GM19397 (cell line): ENCODE results near the gene CHD9NB.
A peak's percentile ranks its signal among the peaks of the same experiment; 100 is the strongest.

Experiments
- ATAC-seq: cut with Tn5 transposase; IDR thresholded peaks from one replicate; pipeline ENCODE4 v1.9.1; 2021; ENCODE audit warnings: mild to moderate bottlenecking, moderate library complexity; ENCODE audit not compliant: unreplicated experiment

CHD9NB gene

DNA sequence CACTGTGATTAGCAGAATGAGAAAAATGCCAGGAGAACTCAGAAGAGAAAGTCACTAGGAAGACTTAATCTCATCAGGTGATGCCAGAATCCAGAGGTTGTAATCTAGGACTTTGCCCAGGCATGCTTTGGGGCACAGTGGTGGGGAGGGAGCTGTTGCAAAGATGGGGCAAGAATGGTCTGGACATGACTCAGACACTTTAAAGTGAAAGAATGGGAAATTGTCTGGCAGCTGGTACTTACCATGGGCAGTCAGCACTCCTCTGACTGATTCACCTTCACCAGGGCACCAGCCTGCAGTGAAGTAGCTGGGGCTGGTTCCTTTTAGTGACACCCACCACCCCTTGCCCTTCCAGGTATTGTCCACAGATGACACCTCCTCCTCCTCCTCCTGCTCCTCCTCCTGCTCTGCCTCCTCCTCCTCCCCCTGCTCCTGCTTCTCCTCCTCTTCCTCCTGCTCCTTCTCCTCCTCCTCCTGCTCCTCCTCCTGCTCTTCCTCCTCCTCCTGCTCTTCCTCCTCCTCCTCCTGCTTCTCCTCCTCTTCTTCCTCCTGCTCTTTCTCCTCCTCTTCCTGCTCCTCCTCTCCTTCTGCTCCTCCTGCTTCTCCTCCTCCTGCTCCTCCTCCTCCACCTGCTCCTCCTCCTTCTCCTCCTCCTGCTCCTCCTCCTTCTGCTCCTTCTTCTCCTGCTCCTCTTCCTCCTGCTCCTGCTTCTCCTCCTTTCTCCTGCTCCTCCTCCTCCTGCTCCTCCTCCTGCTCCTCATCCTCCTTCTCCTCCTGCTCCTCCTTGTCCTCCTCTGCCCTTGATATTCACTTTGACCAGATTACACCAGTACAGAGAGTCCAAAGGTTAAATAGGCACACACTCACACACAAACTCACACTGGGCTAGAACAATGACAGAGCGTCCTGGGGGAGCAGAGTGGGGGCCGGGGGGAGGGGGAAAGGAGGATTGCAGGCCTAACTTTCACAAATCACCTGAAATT is at the start of gene CHD9NB:
Gene CHD9NB (minus strand): TSS at position 379 of the 983 bp plus-strand sequence. CDS start 8,739 bp downstream, outside the sequence.
- ATAC-seq, result no peak

DNA sequence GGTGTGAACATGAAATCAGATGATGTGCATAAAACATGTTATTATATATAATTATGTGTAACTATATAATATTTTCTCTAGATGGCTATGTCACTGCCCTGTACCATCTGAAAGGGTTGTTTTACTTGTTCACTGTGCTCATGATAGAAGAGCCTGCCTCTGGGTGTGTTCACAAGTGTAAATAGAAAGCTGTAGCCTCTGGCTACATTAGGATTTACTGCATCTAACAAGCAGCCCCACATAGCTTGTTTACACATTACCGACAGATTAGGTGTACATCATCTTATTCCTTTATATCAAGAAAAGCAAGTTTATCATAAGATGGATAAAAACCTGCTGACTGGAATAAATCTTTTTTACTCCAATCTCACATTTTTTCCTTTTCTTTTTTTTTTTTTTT is 48.2 kb upstream of the CHD9NB start:
- no peak for ATAC-seq

DNA sequence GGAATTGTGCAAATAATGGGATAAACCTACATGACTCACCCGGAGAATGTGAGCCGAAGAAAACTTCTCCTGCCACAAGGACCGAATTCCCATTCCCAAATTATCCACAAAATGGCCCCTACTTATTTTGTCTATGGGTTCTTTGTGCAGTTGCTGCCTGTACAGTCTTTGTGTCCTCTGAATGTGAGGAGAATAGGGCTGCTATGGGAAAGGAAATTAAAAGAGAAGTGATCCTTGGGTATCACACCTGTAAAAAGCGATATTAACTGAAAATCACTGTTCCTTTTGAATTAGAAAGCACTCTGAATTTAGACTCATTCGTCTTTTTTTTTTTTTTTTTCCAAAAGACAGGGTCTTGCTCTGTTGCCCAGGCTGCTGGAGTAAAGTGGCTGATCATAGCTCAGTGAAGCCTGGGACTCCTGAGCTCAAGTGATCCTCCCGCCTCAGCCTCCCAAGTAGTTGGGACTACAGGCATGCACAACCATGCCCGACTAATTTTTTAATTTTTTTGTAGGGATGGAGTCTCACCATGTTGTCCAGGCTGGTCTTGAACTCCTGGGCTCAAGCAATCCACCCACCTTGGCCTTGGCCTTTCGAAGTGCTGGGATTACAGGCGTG is 47.5 kb upstream of the CHD9NB start:
- ATAC-seq, result no peak

DNA sequence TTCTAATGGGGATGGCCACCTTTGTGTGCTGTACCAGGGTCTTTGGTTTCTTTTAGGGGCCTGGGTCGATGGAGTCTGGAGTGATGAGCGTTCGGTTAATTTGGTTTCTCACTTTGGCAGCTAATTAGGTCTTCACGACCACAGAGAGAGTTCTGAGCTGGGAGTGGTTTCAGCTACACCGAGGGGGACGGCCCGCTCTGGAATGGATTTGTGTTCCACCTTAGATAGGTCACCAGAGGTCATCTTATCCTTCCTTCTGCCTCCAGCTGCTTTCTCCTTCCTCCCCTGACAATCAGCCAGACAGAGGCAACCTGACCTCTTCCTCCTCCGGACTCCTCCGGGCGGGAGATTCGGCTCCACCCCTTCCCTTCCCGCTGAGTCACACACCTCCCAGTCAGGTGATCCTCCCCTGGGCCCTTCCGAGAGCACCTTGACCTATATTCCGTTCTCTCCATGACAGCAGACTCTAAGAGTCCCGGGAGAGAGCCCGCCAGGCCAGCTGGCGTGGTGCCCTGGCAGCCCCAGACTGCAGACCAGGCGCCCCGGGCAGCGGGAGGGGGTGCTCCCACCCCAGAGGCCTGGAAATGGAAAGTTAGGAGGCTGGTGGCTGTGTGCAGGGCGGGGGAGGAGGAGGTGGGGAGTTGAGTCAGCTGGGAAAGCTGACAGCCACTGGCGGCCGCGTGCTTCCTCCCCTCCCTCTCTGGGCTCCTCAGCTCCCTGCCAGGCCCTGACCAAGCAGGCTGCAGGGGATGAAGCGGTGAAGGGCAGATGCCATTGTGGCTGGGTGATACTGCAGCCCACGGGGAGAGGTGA is 46.8 kb upstream of the CHD9NB start:
- ATAC-seq, result peak; percentile 47

DNA sequence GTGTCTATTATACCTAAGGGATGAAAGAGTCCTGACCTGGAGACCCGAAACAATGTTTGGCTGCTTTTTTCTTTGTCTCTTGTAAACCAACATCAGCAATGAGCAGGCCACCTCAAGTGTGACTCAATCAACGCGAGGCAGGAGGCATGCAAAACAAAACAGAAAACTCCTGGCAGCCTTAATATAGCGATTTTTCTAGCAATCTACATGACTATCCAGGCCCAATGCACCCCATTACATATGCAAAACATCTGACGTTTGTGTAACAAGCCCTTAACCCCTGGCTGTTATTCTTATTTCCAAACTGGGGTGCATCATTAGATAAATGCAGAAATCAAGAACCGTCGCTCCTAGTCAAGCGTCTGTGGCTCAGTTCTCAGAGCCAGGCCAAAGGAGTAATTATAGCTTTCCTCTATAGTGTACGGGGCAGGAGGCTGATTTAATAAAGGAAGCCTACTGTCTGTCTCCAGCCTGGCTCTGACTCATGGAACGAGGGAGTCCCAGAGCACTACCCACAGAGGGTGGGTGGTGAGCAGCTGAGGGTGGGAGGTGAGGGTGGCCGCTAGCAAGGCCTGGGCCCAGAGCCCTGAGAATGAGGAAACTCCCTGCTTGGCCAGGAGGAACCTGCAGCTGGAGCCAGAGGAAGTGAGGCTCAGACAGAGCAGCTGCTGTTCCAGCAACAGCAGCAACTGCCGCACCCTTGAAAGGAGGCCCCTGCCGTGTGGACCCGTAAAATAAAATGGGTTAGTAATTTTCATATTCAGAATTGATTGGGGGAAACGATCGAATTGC is 46.0 kb upstream of the CHD9NB start:
- ATAC-seq, result peak; percentile 69

DNA sequence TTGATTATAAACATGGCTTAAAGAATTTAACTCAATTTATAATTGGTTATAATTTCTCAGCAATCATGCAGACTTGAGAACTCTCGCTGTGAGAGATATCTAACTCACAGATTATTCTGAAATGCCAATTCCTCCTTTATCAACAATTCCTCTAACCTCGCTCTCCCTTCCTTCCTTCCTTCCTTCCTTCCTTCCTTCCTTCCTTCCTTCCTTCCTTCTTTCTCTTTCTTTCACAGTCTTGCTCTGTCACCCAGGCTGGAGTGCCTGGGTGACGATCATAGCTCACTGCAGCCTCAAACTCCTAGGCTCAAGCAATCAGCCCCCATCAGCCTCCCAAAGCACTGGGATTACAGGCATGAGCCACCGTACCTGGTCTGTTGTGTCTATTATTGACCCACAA is 44.5 kb upstream of the CHD9NB start:
- no peak for ATAC-seq

DNA sequence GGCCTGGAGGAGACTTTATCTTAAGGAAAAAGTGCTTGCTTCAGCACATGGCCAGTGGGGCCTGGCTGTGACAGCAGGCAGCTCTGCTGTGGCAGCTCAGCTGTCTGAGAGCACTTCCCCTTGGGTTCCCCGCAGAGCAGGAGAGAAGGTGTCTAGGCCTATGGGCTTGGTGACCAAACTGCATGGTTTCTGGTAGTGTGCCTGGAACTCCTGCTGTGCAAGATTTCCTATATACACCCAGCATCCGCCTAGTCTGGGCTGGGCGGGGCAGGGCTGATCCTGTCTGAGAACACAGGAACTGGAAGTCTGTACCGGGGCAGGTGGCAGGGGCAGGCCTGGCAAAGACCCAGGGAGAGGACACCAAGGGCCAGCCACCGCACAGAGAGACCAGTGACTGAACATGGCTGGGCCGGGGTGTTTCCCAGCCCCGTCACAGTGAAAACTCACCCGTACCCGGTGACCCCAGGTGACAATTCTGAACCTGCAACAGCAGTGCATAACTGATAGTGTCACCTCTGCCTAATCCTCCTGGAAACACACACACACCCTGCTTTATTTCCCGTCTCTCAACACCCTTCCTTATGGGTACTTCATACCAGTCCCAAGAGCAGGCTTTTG is 41.4 kb upstream of the CHD9NB start:
- peak; percentile 49 for ATAC-seq

DNA sequence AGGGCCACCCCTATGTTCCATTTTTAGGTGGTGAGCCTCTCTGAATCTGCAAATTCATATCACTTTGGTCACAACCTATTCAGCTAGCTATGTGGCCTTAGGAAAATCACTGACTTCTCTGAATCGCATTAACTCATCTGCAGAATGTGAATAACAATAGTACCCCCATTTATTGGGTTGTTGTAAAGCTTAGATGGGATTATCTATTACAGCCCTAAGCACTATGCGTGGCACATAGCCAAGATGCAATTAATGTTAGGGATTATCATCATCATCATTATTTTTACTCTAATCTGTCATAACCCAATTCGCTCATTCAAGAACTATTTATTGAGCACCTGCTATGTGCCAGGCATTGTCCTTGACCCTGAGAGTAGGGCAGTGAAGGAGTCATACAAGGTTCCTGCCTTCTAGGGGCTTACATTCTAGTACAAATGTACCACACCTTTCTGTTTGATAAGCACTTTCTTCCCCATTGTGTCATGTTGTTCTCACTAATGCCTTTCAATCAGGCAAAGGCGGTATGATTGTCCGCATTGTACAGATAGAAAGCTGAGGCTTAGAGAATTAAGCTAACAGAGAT is 40.6 kb upstream of the CHD9NB start:
- ATAC-seq, result no peak

DNA sequence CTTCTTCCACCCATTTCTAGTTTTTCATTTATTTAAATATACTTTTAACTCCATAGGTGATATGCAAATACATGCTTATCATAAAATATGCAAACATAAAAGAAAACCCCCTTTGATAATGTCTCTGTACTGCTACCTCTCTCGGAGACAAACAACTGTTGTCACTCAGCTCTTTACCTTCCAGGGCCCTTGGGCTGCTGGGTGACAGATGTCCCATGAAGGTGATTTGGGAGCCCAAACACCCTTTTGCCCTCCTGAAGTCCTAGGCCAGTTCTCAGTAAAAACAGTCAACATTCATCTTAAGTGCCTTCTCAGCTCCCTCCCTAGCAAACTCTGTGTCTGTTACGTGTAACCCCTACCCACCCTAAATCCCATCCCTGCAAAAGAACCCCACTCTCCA is 39.6 kb upstream of the CHD9NB start:
- no peak for ATAC-seq

DNA sequence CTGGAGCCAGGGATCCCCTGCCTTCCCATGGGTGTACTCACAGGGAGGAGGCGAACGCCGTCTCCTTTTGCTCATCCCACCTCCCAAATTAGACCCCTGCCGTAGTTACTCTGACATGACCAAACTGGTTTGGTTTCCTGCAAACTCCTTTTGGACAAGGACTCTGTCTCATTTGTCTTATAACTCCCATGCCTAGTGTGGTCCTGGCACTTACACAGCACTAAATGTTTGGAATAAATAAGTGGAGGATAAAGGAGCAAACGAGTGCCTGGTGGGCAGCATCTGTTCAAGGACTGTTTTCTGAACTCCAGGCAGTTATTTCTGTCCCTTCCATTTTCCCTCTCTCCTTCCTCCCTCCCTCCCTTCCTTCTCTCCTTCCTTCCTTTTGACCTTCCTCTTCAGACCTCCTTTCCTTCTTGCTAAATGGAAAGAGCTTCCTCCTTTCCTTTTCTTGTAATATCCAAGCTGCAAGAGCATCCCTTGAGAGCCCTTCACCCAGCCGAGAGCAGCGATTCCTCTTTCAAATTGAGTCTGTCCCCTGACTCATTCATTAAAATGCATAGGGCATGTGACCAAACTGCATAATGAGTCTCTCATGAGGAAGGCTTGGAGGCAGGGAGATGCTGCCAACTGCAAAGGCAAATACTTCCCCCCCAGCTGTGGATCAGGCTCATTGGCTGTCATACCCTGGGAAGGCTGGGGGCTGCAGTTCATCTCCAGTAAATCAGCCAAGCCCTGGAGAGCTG is 38.9 kb upstream of the CHD9NB start:
- ATAC-seq, result peak; percentile 33

DNA sequence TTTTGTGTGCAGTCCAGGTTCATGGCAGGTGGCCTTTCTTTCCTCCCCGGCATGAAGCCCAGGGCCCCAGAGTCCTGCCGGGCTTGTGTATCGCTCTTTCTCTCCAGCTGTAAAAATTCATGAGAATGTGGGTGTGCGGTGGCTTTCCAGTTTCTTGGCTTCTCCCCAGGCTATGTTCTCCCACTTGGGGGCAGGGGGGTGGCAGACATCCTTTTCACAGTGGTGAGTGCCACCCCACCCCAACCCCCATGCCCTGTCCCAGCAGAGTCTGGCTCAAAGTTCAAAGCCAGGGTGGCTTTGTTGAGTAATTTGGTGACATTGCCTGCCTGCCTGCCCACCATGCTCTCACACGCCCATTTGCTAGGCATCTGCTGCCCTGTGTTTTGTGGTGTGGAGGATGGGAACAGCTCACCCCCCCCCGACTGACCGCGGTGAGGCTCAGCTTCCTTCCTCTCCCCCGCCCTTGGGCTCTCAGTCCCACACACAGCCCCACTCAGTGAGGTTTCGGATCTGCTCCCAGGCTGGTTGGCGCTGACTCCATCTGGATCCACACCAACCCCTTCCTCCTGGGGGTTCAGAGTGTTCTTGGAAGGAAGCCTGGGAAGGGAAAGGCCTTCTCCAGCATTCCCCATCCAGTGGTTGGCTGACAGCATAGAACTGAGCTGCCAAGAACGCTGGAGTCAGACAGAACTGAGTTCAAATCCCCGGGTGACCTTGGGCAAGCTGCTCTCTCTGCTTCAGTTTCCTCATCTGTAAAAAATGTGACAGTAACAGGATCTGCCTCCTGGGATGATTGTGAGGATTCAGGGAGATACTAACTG is 38.1 kb upstream of the CHD9NB start:
- peak; percentile 41 for ATAC-seq

DNA sequence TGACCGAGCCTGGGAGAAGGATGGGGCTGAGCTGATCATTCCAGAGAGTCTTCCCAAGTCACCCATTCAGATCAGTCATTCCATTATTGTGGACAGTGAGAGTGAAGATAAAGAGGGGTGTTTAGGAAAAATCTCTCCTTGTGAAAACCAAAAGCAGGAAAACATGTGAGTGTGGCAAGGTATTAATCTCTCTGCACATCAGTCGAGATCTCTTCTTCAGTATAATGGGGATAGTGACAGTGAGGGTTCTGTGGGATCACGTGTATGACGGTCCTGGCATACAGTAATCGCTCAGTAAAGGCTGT is 37.5 kb upstream of the CHD9NB start:
- ATAC-seq, result no peak

DNA sequence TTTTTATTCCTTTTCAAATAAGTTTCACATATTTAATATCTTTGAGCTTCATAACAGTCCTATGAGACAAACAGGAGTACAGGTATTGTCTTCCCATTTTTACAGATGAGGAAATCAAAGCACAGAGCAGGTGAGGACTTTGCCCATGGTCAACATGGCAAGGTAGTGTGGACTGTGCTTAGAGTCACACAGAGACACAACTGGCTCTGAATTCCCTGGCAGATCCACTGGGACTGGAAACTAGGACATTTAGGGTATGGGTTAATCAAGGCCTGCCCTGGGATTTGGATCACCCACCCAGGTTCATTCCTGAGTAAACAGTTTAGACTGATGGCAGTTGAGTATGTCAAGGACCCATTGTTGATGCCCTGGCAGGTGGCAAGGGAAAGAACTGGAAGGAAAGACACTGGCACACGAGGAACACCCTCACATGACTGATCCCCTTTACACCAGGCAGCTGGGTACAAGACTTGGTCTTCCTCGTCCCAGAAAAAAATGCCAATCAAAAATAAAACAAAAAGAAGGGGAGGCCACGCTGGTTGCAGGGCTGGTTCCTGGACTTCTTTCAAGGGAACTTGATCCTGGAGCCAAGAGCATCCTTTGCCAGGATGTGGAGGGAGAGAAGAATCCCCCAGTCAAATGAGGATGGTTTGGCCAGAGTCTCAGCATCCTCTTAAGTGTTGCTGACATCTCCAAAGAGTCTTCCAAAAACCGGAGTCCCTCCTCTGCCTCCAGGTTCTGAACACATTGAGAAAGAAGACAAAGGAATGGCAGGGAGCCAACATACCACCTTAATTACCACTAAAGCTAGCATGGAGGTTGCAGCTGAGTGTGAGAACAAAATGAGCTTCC is 37.0 kb upstream of the CHD9NB start:
- no peak for ATAC-seq

DNA sequence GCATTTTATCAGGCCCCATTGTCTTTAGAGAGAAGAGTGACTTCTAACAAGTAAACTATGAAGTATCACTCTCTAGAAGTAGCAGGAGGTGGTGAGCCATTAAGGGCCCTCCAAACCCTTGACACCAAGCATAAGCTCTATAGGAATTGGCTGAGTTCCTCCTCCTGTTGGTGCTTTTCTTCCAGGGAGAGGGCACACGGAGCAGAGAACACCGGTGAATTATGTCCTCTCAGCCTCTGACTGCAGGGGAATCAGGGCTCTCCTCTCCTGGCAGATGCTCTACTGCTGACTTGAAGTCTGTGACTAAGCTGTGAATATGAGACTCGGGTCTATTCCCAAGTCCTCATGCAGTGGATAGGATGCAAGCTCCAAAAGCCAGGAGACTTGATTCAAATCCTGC is 34.4 kb upstream of the CHD9NB start:
- ATAC-seq, result no peak

DNA sequence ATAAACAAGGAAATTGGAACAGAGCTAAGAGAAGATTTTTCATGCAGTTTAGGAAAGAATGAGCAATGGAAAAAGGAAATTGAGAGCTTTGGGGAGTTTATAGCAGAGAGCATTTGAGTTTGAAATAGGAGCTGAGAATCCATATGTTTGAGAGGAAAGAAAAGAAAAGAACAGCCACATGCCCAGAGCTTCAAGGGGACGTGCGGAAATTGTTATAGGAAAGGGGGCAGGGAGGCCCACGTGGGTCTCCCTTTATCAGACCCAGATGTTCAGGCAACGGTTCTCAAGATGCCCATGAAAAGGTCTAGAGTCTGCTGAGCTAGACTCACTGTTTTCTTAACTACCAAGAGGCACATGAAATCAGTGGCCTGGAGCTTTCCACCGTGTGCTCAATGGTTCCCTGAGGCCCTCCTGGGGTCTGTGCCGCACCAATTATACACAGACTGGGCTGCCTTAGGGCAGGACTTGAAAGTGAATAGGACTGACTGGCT is 33.3 kb upstream of the CHD9NB start:
- ATAC-seq, result no peak

DNA sequence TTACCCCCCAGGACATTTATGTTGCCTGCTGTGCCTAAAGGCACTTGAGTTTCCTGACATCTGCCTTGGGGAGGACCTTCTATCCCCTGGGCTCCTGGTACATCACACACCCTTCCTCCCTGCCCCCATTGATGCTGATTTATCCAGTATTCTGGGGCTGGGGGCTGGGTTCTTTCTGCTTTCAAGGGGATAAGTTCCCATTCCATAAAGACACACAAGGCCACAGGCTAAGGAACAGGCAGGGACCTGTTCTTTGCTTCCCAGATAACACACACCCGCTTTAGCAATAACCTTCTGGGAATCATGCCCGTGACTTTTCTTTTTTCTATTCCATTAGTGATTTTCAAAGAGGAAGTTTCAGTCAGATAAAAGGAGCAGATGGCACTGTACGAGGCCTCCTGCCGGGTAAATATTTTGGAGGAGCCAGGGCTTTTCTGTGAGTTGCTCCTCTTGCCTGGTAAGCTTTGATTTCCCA is 32.7 kb upstream of the CHD9NB start:
- no peak for ATAC-seq

DNA sequence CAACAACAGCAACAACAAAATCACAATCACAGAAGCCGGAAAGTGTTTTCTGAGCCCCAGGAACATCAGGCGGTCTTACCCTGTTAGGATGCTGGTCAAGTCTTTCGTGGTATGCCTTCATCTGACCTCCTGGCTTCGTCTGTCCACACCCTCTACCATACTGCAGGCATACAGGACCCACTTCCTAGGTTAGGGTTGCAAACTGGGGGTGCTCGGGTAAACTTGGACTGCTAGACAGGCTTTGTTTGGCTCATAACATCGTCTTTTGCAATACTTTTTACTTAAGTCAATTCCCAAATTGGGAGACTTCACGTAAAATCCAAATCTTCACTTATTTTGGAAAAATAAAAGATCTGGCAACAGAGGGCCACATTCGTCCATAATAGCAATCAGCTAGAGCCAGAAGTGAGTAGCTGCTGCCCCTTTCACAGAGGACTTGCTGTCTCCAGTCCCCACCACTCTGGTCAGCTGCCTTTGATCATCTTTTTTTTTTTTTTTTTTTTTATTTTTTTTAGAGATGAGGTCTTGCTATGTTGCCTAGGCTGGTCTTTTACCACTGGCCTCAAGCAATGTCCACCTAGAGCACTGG is 32.1 kb upstream of the CHD9NB start:
- no peak for ATAC-seq
